ENCODE results near the gene MRPL24.

The MRPL24 gene

DNA sequence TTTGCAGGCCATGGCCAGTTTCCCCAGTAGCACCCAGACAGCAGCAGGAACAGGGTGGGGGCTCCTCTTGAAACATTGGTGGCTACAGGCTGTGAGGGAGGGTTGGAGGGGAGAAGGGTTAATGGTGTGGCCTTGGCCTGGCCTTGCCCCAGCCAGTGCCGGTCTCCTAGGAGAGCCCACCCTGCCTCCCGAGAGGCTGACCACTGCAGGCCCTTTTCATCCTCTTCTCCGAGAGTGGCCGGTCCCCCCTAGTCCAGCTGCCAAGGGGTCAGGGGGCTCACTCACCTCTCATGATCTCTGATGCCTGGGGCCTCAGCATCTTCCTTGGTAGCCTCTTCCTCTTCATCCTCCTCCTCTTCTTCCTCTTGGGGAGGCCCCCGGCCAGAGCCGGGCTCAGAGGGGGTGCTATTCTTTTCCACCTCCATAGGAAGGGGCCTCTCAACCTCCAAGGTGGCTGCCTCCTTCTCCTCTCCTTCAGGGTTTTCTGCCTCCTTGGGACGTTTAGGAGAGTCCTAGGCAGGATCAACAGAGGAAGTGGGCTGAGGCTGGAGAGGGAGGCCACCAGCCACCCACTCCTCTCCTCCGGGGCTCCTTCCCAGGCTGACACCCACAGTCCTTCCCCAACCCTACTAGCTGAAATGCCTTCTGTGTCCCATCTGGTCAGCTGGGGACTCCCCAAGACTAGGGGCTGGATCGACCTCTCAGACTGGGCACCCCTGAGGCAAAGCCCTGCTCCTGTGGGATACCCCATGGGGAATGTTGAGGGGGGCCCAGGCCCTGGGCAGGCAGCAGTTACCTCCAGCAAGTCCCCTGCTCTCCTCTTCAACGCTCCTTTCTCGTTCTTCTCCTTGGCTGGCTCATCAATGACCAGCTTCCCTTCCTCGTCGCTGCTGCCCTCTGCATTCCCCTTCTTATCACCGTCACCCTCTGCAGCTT lies 2.7 kb upstream of the MRPL24 start:
- no peak for DNase-seq

DNA sequence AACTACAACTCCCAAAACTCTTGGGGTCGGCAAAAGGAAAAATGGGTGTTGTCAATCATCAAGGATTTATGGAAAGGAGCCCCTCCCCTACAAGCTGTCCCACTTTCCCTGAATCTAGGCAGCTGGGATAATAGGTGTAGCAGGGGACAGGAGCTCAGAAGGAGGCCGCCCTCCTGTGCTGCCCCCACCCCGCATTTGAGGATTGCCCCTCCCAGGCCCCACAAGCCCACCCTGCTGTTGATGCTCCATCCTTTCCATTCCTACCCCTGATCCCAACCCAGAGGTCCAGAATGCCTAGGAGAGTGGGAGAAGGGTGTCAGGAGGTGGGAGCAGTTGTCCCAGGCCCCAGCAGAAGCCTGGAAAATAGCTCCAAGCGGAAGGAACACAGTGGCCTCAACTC lies 1.9 kb upstream of the MRPL24 start:
- no peak for DNase-seq

DNA sequence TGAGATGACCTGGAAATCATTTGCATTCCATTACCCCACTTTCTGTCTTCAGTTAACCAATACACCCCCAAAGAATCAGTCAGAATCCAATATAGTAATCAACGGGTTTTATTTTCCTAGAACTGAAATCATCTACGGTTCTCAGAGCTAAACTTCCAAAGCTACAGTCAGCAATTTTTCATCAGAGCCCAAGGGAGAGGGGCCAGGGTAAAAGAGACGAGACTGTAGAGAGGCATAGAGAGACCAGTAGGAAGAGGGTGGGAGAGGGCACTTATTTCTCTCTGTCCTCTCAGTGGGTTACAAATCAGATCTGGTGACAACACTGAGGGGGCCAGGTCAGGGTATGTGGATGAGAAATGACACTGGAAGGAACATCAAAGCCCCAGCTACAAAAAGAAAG lies 1.1 kb upstream of the MRPL24 start:
- no peak for DNase-seq

DNA sequence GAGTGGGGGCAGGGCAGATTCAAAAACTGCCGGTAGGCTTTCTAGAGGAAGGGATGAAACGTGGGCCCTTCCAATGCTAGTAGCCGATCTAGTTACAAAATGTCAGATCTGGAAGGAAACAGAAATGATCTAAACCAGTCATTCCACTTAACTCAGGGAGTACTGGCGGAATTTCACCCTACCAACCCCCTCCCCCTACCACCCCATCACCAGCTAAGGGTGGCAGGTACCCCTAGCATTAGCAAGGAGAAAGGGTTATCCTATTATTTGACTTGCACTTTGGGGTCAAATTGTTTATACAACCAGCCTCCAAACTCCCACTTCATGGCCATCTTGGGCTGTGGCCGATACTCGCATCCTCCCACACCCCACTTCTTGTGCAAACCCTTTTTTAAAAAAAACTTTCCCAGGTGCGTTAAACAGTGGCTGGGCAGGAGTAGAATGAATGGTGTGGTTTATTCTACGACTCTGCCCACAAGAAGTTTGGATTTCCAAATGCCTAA lies 644 bp upstream of the MRPL24 start:
- no peak for DNase-seq

DNA sequence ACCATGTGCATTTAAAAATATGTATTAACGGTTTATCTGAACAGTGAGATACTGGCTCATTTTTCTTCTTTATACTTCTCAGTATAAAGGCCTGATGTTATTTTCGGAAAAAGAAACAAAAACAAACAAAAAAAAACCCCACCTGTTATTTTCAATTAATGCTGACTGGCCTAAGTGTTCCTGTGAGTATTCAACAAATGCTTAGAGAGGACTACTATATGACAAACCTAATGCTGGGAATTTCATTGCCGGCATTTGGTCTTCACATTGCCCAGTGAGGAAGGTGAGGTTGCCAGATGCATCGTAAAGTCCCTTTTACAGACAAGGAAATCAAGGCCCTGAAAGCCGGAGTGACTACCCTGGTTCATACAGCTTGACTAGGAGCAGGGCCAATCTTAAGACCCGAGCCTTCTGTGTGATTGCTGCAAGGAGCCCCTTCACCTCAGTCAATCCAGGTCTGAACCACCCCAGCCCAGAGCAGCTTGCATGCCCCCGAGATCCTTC lies 599 bp downstream of the MRPL24 start:
- no peak for DNase-seq

DNA sequence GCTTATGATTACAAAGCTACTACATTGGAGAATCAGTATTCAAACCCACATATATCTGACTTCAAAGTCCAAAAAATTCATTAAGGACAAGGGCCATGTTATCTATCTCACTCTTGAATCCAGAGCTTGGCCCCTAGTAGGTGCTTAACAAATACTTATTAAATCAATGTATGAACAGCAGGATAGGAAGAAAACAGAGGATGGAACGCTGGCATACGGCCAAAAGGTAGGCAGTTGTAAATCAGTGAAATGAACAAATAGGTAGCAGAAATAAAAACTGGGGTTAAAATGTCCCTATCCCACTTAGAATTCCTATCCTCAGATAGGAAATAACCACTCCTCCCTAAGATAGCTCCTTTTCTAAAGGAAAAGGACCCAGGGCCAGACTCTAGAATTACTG lies 2.0 kb downstream of the MRPL24 start:
- DNase-seq: no peak

DNA sequence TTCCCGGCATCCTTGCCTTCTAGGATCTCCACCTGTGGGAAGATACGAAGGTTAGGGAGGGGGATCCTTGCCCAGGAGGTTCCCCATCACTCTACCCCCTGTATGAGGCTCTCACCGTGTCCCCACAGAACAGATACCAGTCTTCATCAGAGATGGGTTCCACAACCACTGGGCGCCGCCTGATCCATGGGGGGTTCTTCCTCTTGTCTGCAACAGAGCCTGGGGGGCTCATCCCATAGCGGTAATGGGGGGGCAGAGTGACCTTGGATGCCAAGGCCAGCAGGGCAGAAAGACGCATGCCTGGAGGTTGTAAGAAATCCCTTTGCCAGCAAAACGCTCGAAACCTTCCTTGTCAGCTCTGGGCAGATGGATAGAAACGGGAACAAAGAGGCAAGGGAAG lies 2.5 kb downstream of the MRPL24 start:
- no peak for DNase-seq

DNA sequence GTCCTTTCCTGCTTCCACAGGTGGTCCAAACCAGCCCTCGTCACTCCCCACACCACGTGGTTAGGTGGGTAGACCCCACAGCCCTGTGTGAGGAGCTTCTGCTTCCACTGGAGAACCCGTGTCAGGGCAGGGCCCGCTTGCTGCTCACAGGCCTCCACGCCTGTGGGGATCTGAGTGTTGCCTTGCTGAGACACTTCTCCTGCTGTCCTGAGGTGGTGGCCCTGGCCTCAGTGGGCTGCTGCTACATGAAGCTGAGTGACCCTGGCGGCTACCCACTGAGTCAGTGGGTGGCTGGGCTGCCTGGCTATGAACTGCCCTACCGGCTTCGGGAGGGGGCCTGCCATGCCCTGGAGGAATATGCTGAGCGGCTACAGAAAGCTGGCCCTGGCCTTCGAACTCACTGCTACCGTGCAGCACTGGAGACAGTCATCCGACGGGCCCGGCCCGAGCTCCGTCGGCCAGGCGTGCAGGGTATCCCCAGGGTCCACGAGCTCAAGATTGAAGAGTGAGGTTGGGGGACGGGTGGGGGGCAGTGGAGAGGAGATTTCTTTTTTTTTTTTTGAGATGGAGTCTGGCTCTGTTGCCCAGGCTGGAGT lies 6.8 kb downstream of the MRPL24 start:
- no peak for DNase-seq

DNA sequence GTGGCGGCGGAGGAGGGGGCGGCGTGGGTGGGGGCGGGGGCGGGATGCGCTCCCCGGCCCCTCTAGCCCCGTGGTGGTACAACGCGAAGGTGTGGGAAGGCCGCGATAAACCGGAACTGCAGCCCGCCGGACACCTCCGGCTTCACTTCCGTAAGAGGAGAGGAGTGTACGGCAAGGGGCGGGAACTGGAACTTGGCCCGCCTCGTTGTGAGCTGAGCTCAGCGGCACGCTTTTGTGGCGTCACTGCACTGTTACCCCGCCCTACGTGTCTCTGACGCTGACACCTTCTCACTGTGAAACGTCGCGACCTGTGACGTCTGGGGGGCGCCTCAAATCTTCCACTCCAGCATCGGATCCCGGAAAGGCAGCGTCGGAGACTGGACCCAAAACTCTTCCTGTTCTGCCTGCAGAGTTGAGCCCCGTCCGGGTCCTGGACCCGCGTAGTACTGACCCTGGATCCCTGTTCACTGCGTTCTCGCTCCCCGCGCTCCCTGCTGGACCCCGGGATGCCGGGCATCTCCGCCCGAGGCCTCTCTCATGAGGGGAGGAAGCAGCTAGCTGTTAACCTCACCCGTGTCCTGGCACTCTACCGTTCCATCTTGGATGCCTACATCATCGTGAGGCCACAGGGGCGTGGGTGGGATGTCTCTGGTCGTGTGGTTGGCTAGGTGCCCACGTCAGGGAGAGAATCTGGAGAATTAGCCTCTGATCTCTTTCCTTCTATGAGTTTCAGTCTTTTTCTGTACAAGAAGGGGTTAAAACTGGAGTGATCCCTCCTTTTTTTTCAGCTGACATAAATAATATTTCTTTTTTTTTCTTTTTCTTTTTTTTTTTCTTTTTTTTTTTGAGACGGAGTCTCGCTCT lies 12.1 kb downstream of the MRPL24 start, which contains the start of gene ISG20L2:
Gene ISG20L2 (minus strand): TSS at position 168 of the 864 bp plus-strand sequence. CDS start 1,114 bp downstream, outside the sequence.
- DNase-seq: peak; percentile 93 to 99 (median 95)

DNA sequence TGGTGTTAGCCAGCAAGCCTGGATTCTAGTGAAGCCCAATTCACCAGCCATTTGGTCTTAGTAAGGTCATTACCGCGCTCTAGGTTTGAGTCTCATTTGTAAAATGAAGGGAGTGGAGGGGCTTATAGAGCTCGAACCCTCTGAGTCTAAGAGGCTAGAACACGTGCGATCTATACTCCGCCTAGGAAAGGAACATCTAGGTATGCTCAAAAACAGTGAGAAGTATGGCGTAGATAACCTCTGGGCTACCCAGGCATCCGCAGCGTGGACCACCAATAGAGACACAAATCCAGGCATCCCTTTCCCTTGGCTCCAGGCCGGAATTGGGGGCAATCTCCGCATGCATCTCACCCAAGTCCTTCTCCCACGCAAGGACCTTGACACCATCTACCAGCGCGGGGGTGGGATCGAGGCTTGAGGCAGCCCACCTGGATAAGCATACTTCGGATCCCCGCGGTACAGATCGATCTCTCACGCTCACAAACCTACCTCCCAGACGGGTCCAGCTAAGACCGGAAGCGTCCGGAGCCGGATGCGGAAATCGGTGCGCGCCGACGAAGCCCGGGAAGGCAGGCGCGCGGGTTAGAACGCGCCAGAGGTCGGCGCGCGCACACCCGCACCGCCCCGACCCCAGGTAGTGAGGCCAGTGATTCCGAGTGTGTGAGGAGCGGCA lies 12.8 kb downstream of the MRPL24 start, which contains the start of gene METTL25B:
Gene METTL25B (plus strand): TSS at position 544 of the 673 bp plus-strand sequence. CDS start 636 bp downstream, outside the sequence.
- peak; percentile 48 to 87 (median 58) for DNase-seq

DNA sequence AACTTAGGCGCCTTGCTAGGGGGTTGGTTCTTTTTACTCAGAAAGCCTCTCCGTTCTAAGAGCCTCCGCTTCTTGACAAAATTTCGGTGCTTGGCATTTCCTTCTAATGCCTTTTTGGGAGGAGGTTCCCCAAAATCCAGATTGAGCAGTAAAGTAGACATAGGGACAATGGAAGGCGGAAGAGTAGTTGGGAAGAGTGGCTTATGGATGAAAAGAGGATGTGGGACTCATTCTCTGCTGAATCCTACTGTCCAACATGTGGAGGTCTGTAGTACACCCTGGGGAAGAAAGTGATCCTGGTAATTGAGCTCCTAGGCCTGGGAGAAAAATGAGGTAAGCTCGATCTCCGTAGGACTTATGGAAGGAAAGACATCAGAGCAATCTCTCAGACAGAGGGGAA lies 13.4 kb downstream of the MRPL24 start:
- no peak for DNase-seq

DNA sequence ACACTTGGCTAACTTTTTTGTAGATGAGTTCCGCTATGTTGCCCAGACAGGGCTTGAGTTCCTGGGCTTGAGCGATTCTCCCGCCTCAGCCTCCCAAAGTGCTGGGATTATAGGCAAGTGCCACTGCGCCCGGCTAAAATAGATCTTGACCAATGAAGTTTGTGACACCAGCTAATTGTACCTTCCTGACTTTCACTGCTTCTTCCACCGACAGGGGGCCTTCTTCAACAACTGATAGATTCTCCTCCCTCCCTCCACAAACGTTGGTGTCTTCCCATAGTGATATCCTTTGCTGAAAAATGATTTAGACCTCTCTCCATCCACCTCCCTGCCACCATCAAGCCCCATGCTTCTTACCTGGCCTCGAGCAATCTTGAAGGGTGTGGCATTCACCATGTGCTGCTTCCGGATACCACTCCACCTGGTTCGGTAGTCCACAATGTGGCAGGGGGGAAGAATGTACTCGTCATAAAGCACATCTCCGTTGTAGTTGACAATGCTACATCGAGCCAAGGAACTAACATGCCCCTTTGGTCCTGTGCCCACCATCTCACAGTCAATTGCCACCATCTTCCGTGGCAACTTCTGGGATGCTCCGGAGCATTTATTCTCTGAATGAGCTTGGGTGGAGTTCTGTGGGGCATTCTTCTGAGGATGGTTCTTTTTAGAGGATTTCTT lies 14.2 kb downstream of the MRPL24 start:
- DNase-seq: peak in 3 of 5 donors; percentile 22 to 61 (median 39)

DNA sequence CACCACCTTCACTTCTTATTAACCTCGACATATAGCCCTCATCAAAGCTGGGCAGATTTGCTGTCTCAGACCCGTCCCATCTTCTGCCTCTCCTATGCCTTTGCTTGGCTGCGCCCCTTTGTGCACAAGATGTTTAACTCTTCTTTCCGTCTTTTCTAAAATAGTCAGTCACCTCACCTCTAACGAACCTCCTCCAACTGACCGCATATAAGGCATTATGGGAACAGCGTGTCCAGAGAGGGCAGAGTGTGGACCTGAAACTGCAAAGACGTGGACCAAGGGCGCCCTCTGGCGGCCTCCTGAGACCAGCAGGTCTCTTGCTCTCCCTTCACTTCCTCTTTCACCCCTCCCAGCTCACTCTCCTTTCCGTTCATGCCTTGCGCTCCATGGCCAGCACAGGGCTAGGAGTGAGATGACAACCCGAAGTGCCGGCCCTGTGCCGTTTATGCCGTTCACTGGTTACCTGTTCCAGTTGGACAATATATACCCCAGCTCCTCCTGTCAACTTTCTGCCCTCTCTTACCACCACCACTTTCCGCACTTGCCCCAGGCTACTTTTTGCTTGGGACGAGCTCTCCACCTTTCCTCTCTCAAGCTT lies 15.1 kb downstream of the MRPL24 start:
- DNase-seq: peak; percentile 62 to 82 (median 72)

DNA sequence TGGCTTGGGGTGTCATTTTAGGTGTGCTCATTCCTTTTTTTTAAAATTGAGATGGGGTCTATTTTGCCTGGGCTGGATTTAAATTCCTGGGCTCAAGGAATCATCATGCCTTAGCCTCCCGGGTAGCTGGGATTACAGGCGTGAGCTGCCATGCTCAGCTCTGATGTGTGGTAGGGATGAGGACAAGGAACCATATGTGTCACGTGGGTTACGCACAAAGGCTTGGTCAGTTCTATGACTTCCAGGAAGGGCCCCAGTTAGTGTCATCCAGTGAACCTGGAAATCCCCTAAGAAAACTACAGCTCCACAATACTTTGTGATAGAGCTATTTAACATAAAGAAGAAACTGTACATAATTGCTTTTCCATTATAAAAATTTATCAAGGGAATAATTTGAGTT lies 19.4 kb downstream of the MRPL24 start:
- peak in 1 of 5 donors; percentile 60 for DNase-seq

DNA sequence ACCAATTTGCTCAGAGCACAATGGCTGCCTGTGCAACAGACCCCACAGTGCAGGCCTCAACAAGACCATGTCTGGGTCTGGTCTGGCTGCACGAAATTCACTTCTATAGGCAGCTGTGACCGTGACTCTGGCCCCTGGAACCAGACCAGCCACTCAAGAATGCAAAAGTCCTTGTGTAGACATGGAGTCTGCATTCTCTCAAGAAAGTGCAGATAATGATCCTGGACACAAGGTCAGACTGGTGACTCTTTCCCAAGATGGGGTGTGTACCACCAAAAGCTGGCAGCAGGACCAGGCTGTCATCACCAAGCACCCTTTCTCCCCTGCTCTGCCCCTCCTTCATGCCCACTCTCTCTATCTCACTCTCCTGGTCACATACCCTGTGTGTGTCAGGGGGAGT lies 19.8 kb downstream of the MRPL24 start:
- DNase-seq: no peak

DNA sequence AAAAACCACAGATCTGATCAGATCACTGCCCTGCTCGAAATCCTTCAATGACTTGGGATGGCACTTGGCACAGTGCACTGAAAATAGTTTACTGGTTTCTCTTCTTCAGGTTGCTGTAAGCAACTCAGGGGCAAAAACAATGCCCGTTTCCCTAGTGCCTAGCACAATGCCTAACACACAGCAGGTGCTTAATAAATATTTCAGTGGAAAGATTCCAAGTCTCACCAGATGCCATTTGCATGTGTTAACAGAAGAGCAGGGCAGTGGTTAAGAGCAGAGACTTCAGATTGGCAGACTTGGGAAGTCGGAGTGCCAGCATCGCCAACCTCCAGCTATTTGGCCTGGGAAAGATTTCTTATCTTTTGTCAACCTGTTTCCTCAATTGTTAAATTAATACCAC lies 23.5 kb downstream of the MRPL24 start:
- no peak for DNase-seq

DNA sequence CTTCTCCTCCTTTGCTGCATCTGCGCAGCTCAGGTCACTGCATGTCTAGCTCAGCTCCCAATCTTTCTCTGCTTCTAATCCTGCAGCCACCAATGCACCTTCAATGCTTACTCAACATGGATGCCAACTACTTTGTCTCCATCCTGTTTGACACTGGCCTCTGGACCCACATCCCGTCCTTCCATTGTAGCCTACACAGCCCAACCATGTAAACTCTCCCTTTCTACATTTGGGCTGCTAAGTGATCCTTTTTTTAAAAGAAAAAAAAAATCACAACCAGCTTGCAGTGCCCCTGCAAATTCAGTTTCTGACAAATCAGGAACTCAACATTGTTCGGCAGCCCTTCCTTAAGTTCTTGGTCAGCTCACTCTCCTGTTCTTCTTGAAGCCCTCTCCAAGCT lies 26.1 kb downstream of the MRPL24 start:
- DNase-seq: no peak

DNA sequence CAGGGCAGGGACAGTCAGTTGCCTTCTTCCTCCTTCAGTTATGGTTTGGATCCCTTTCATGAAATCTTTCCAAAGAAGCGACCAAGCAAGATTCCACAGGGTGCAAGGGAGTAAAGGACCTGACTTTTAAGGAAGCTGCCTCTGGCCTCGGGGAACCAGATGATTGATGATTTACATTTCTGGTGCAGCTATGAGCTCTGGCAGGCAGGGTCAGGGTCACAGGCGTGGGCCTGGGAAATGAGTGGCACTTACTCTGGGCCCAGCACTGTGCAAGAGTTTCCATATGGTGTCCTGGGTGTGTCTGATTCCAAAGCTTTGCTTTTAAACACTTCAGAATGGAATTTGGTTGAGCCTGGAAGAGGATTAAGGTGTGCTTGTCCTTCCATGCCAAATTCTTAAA lies 28.3 kb downstream of the MRPL24 start:
- no peak for DNase-seq

DNA sequence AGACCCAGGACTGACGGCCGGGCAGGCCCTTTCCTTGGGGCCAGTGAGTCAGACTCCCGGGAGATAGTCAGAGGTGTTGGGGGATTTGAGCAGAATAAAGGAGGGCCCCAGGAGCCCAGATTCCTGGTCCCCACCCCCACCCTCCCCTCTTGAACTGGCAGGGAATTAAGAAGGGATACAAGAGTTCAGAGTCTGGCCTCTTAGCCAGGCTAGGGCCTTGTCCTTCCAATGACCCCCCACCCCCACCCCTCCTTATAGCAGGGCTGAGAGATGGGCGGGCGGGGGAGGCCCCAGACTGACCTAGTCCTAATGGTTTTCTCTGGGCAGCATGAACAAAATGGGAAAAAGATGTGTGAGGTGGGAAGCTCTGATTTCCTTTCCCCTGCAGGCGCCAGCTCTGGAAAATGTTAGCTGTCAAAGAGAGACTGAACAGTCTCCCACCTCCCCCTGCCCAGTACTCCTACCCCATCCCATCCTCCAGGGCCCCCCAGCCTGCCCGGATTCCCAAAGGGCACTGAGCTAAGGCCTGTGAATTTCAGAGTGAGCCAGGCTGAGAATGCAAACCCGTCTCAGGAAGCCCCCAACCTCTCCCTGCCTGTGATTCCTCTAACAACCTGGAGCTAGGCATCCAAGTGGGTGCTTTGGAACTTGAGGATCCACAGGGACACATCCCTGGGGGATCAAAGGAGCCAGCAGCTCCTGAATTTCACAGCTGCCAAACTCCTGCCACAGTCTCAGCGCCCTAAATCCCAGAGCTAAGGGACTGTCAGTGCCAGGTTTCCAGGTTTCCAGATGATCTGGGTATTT lies 29.7 kb downstream of the MRPL24 start:
- DNase-seq: no peak

Data from T-helper 1 cell (primary cell).